Endothelial cell of umbilical vein (primary cell): ENCODE data around the gene RCOR3. TPM values are rescaled to one million over a fixed set of nuclear protein-coding genes. Genes with fewer than 3 reads are reported as not detected.

Experiments
- BruUV-seq: library from RNA; stranded (reverse); fragments of 400-500 nt; replicated peaks from 2 replicates; lab custom pipeline; 2021; lab: Mats Ljungman, UMichigan
- CTCF ChIA-PET: fragments of 300-600, 350-600 bp; sonication (Branson Sonifier 250); formaldehyde crosslinking; loops from one replicate; lab custom pipeline; 2021; ENCODE audit warnings: antibody characterized with exemption, inconsistent platforms; lab: Charles Lee
- POLR2A ChIA-PET: fragments of 300-600, 350-600 bp; sonication (Branson Sonifier 250); formaldehyde crosslinking; loops from one replicate; lab custom pipeline; 2021; ENCODE audit warnings: antibody characterized with exemption, inconsistent platforms; lab: Charles Lee
- DNase-seq: peaks from one replicate; pipeline ENCODE4 v3.0.0-alpha.2; 2011; ENCODE audit warnings: low read depth, low spot score
- FAIRE-seq: peaks from 2 replicates; lab custom pipeline; 2011; peaks lifted over from hg19 to GRCh38; lab: Jason Lieb, UNC
- H2AFZ ChIP-seq: 2 replicates; pipeline ENCODE4 v1.6.0; 2012; ENCODE audit warnings: low read depth, low read length, control low read depth, inconsistent platforms
- H3K27ac ChIP-seq: 2 replicates; pipeline ENCODE4 v1.5.1; 2011; ENCODE audit warnings: low read depth, mild to moderate bottlenecking, control low read depth, low read length, moderate library complexity; ENCODE audit not compliant: insufficient read depth
- H3K27me3 ChIP-seq, 2 experiments: 2 replicates each; pipeline versions ENCODE4 v1.6.0 to v1.6.1; 2011; ENCODE audit warnings: low read length in 2 of 2, mixed read lengths in 1 of 2; ENCODE audit not compliant: control insufficient read depth in 2 of 2, insufficient read depth in 2 of 2
- H3K36me3 ChIP-seq, 2 experiments: 2 replicates in 1 of 2; 3 replicates in 1 of 2; pipeline ENCODE4 v1.5.1; 2011; ENCODE audit warnings: low read length in 2 of 2, mild to moderate bottlenecking in 1 of 2, moderate library complexity in 1 of 2; ENCODE audit not compliant: control insufficient read depth in 2 of 2, insufficient read depth in 2 of 2; ENCODE audit errors: extremely low read depth in 1 of 2
- H3K4me1 ChIP-seq: 3 replicates; pipeline ENCODE4 v1.5.1; 2011; ENCODE audit warnings: mild to moderate bottlenecking, low read length; ENCODE audit not compliant: control insufficient read depth, insufficient read depth; ENCODE audit errors: extremely low read depth
- H3K4me2 ChIP-seq: 2 replicates; pipeline ENCODE4 v1.6.1; 2011; ENCODE audit warnings: low read length, control low read depth, mixed read lengths; ENCODE audit not compliant: insufficient read depth
- H3K4me3 ChIP-seq, 3 experiments: fragments of 200-600 bp in 1 of 3; sonication (generic), shearing (Covaris generic) in 1 of 3; replicated peaks in 1 of 3; 2 replicates each; pipeline ENCODE4 v1.5.1; 2011 to 2016; ENCODE audit warnings: control low read depth in 3 of 3, low read length in 3 of 3, mild to moderate bottlenecking in 2 of 3, inconsistent platforms in 1 of 3, low read depth in 1 of 3, moderate library complexity in 1 of 3; ENCODE audit not compliant: insufficient read depth in 1 of 3
- H3K79me2 ChIP-seq: 2 replicates; pipeline ENCODE4 v1.6.0; 2012; ENCODE audit warnings: low read length, inconsistent platforms; ENCODE audit not compliant: control insufficient read depth, insufficient read depth
- H3K9ac ChIP-seq: replicated peaks from 2 replicates; pipeline ENCODE3; 2011; ENCODE audit warnings: low read length, control low read depth; ENCODE audit not compliant: insufficient read depth; ENCODE audit errors: extremely low read depth
- H3K9me1 ChIP-seq: replicated peaks from 3 replicates; pipeline ENCODE4 v1.6.0; 2011; ENCODE audit warnings: mild to moderate bottlenecking, low read length; ENCODE audit not compliant: control insufficient read depth, insufficient read depth; ENCODE audit errors: extremely low read depth
- H3K9me3 ChIP-seq: replicated peaks from 2 replicates; pipeline ENCODE4 v1.5.1; 2012; ENCODE audit warnings: low read length, inconsistent platforms; ENCODE audit not compliant: control insufficient read depth, insufficient read depth
- H4K20me1 ChIP-seq: replicated peaks from 2 replicates; pipeline ENCODE3; 2011; ENCODE audit warnings: mild to moderate bottlenecking, low read length; ENCODE audit not compliant: control insufficient read depth, insufficient read depth; ENCODE audit errors: extremely low read depth
- CTCF ChIP-seq, 2 donors: IDR thresholded peaks; 1 replicate in 1 of 2; 2 replicates in 1 of 2; pipeline ENCODE4 v1.5.1; 2011; ENCODE audit warnings: low read length in 2 of 2, mild to moderate bottlenecking in 2 of 2, moderate library complexity in 2 of 2, control low read depth in 1 of 2, inconsistent platforms in 1 of 2, low read depth in 1 of 2; ENCODE audit not compliant: insufficient read depth in 1 of 2; ENCODE audit errors: extremely low read depth in 1 of 2
- EZH2 ChIP-seq: IDR thresholded peaks from 2 replicates; pipeline ENCODE4 v1.6.1; 2012; ENCODE audit warnings: borderline replicate concordance, low read depth, mild to moderate bottlenecking, moderate library complexity, low read length, inconsistent platforms; ENCODE audit not compliant: severe bottlenecking
- FOS ChIP-seq: IDR thresholded peaks from 2 replicates; pipeline ENCODE4 v1.6.1; 2011; ENCODE audit warnings: mild to moderate bottlenecking, low read length, moderate library complexity, borderline replicate concordance; ENCODE audit not compliant: insufficient read depth
- GATA2 ChIP-seq: IDR thresholded peaks from 2 replicates; pipeline ENCODE4 v1.7.0; 2011; ENCODE audit warnings: low read depth, mild to moderate bottlenecking, moderate library complexity, mixed read lengths, low read length; ENCODE audit not compliant: insufficient read length, insufficient read depth
- JUN ChIP-seq: IDR thresholded peaks from 2 replicates; pipeline ENCODE4 v1.6.1; 2011; ENCODE audit warnings: borderline replicate concordance, low read depth; ENCODE audit not compliant: insufficient read length, insufficient read depth
- MAX ChIP-seq: IDR thresholded peaks from 2 replicates; pipeline ENCODE4 v1.6.1; 2011; ENCODE audit not compliant: insufficient read depth, insufficient read length
- MYC ChIP-seq: IDR thresholded peaks from one replicate; pipeline ENCODE4 v1.6.1; 2011; ENCODE audit warnings: mild to moderate bottlenecking, low read depth, low read length
- POLR2A ChIP-seq: IDR thresholded peaks from 2 replicates; pipeline ENCODE4 v1.6.1; 2012; ENCODE audit warnings: low read depth, mild to moderate bottlenecking, control low read depth, low read length
- POLR2AphosphoS5 ChIP-seq: IDR thresholded peaks from 2 replicates; pipeline ENCODE4 v1.6.1; 2012; ENCODE audit warnings: low read depth, mild to moderate bottlenecking, control low read depth, low read length, moderate library complexity; ENCODE audit not compliant: insufficient read depth
- dilution Hi-C: fragments of 300-500 bp; cut with MboI; formaldehyde crosslinking; loops from one replicate; pipeline ENCODE4 v1.15.0; 2019; ENCODE audit warnings: low sequenced_read_pairs; ENCODE audit not compliant: extremely low pct_ligation_motif_present
- intact Hi-C: fragments of 100-400 bp; cut with micrococcal nuclease; formaldehyde crosslinking; loops from one replicate; pipeline ENCODE4 v1.10.0; 2022
- polyA plus RNA-seq, 4 experiments: library from polyadenylated mRNA; depleted of rRNA in 3 of 4; stranded (reverse) in 3 of 4; unstranded in 1 of 4; fragments of >200 nt; gene quantifications; 2 replicates each; pipeline versions ENCODE4 v1.2.1 to v1.2.3, GENCODE V29; 2011 to 2012; ENCODE audit warnings: missing spikeins in 1 of 4
- total RNA-seq: library from RNA; stranded (reverse); gene quantifications from 2 replicates; pipeline ENCODE4 v1.2.3, GENCODE V29; 2021

Gene RCOR3
- total and polyA plus RNA-seq, 2 donors (not counting 3 experiments of a cell fraction or from before 2014, with no cell fraction given), result 24.2 to 34.0 TPM

- Histone ChIP-seq H2AFZ (no peak overlapping the region), H3K79me2 (no peaks in the 10 kb centered on the region), H3K4me3 (no peak overlapping the region), H3K9me1 (no peaks in the 10 kb centered on the region), H3K9ac (no peak overlapping the region), H4K20me1 (no peaks in the 10 kb centered on the region), H3K9me3 (no peaks in the 10 kb centered on the region), H3K27me3 (no peaks in the 10 kb centered on the region), H3K27ac (no peak overlapping the region), H3K4me1 (no peaks in the 10 kb centered on the region), H3K4me2 (no peak overlapping the region), H3K36me3 (no peaks in the 10 kb centered on the region)
- ChIA-PET CTCF (no interaction called here), POLR2A (no interaction called here)
- no peak for FAIRE-seq
- dilution Hi-C loops, result no loop called here
- intact Hi-C loops, result no loop called here
- TF ChIP-seq POLR2AphosphoS5 (no peak), EZH2 (no peak), CTCF (IDR thresholded peaks at IDR 0.05; ENCODE audit: extremely low read depth in 1 of 2, insufficient read depth in 1 of 2, low read depth in 1 of 2, low read length in 2 of 2) (no peak), MAX (no peak), POLR2A (no peak), FOS (no peak), MYC (no peak), GATA2 (no peak), JUN (no peak)
- BruUV-seq, result no TSS peak
- DNase-seq, result no peak
Measured at GRCh38 chr1:211344152-211344618, 85.0 kb downstream of the RCOR3 start.
